ENCODE results near the gene PLGRKT.

DNA sequence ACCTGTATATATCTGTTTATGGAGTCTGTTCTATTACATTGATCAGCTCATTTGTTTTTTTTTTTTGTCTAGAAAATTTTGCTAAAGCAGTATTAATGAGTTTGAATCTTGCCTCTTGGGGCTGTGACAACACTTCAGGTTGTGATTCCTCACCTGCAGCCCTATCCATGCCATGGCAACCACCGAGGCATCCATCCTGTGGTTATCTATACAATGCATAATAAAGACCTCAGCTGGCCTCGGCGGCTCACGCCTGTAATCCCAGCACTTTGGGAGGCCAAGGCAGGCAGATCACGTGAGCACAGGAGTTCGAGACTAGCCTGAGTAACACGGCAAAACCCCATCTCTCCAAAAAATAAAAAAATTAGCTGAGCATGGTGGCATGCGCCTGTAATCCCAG lies 44.5 kb upstream of the PLGRKT start:
- TF ChIP-seq, protein P1, sequence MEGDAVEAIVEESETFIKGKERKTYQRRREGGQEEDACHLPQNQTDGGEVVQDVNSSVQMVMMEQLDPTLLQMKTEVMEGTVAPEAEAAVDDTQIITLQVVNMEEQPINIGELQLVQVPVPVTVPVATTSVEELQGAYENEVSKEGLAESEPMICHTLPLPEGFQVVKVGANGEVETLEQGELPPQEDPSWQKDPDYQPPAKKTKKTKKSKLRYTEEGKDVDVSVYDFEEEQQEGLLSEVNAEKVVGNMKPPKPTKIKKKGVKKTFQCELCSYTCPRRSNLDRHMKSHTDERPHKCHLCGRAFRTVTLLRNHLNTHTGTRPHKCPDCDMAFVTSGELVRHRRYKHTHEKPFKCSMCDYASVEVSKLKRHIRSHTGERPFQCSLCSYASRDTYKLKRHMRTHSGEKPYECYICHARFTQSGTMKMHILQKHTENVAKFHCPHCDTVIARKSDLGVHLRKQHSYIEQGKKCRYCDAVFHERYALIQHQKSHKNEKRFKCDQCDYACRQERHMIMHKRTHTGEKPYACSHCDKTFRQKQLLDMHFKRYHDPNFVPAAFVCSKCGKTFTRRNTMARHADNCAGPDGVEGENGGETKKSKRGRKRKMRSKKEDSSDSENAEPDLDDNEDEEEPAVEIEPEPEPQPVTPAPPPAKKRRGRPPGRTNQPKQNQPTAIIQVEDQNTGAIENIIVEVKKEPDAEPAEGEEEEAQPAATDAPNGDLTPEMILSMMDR (conservative IDR thresholded peaks at IDR 0.05; ENCODE audit: low read depth, low read length): no peak
- no peak for TF ChIP-seq EZH2 (IDR thresholded peaks at IDR 0.05; ENCODE audit: low read length, unreplicated experiment)
